ENCODE results near the gene CERK. TPM values are rescaled to one million over a fixed set of nuclear protein-coding genes. Genes with fewer than 3 reads are reported as not detected.

Gene CERK
- total and polyA plus RNA-seq, 2 of the 8 experiments (the other 6 are each of a cell fraction or from before 2014, with no cell fraction given), result 26.6 to 59.0 TPM

GRCh38 chr22:46712288-46712687 is 25.8 kb downstream of the CERK start:
- no peak overlapping the region for H2BK20ac ChIP-seq (ENCODE audit: low read length)
- ChIA-PET POLR2A (ENCODE audit: partially characterized antibody) (no interaction called here), CTCF (ENCODE audit: partially characterized antibody) (interaction anchor here (0.6 kb wide), 1 partner anchor 148 kb away, joined by 3 read pairs; no protein-coding TSS in a partner anchor)
- no peak overlapping the region for H3K23ac ChIP-seq (ENCODE audit: insufficient read length)
- 91% methylated on average over 8 of the region's 8 CpGs; no CpG with 5 or more reads in 1 of the 2 experiments for WGBS, 2 experiments (ENCODE audit: extremely low coverage in 1 of 2, insufficient coverage in 1 of 2, insufficient read length in 1 of 2, insufficient replicate concordance in 2 of 2, low coverage in 1 of 2, low lambda C conversion rate in 2 of 2, missing lambda C conversion rate in 1 of 2)
- FAIRE-seq (no peak), DNase-seq (ENCODE audit: low read depth in 1 of 2, low spot score in 2 of 2) (no peak)
- H3K4me3 ChIP-seq (ENCODE audit: extremely low read depth in 1 of 4, insufficient read depth in 2 of 4, low read depth in 3 of 4, low read length in 4 of 4), result no peak overlapping the region
- H3K4me2 ChIP-seq (ENCODE audit: insufficient read depth in 1 of 2, low read depth in 2 of 2, low read length in 2 of 2), result no peak overlapping the region
- no peak overlapping the region for H2BK15ac ChIP-seq (ENCODE audit: low read length)
- H3K4me1 ChIP-seq (replicated peaks in 1 of 4; ENCODE audit: control insufficient read depth in 3 of 4, insufficient read depth in 4 of 4, low read length in 3 of 4), result no peaks in the 10 kb centered on the region
- no peak overlapping the region for H4K5ac ChIP-seq (ENCODE audit: insufficient read length, low read depth, low read length)
- peaks cover 8 to 11% of the 10 kb centered on the region in 2 experiments for H4K20me1 ChIP-seq (replicated peaks in 1 of 2; ENCODE audit: control insufficient read depth in 1 of 2, insufficient read depth in 2 of 2, low read length in 2 of 2)
- no peak overlapping the region for H2BK12ac ChIP-seq (ENCODE audit: low read depth, low read length)
- no peak overlapping the region for H3K4ac ChIP-seq (replicated peaks; ENCODE audit: insufficient read length, low read depth, low read length)
- no peaks in the 10 kb centered on the region for H3K79me1 ChIP-seq (ENCODE audit: low read depth, low read length)
- H4K91ac ChIP-seq (replicated peaks; ENCODE audit: insufficient read length, low read length), result no peak overlapping the region
- H2AK5ac ChIP-seq (ENCODE audit: low read depth, low read length), result no peak overlapping the region
- H3K9ac ChIP-seq (replicated peaks in 1 of 4; ENCODE audit: extremely low read depth in 1 of 4, low read depth in 3 of 4, low read length in 3 of 4), result no peak overlapping the region
- no peaks in the 10 kb centered on the region for H3K27me3 ChIP-seq (replicated peaks in 1 of 4; ENCODE audit: control insufficient read depth in 3 of 4, extremely low read depth in 1 of 4, insufficient read depth in 3 of 4, low read length in 3 of 4)
- TF ChIP-seq TEAD4 (IDR thresholded peaks at IDR 0.05; ENCODE audit: low read depth, low read length) (no peak), CTBP2 (IDR thresholded peaks at IDR 0.05; ENCODE audit: borderline replicate concordance, insufficient read depth, insufficient read length, low read length) (no peak), CHD1 (IDR thresholded peaks at IDR 0.05; ENCODE audit: low read depth, low read length) (no peak), NANOG (IDR thresholded peaks at IDR 0.05; ENCODE audit: insufficient read depth, low read depth, low read length, poor library complexity, severe bottlenecking) (no peak), ATF3 (IDR thresholded peaks at IDR 0.05; ENCODE audit: insufficient read depth, low read depth, low read length) (no peak), POU5F1 (IDR thresholded peaks at IDR 0.05; ENCODE audit: low read depth, low read length) (no peak), MAX (IDR thresholded peaks at IDR 0.05) (no peak), CREB1 (IDR thresholded peaks at IDR 0.05) (no peak), NRF1 (IDR thresholded peaks at IDR 0.05; ENCODE audit: low read depth, low read length) (no peak), ASH2L (IDR thresholded peaks at IDR 0.05; ENCODE audit: low read length) (no peak), KDM5A (IDR thresholded peaks at IDR 0.05; ENCODE audit: low read length) (no peak), TCF12 (IDR thresholded peaks at IDR 0.05; ENCODE audit: low read depth, low read length) (no peak)
- H3K14ac ChIP-seq (ENCODE audit: insufficient read length), result no peak overlapping the region
- H3K23me2 ChIP-seq (ENCODE audit: low read depth, low read length), result no peaks in the 10 kb centered on the region
- no peaks in the 10 kb centered on the region for H3K9me3 ChIP-seq (ENCODE audit: insufficient read depth in 2 of 2, low read depth in 1 of 2, low read length in 1 of 2)
- H3K36me3 ChIP-seq (ENCODE audit: control insufficient read depth in 2 of 4, insufficient read depth in 4 of 4, low read length in 3 of 4), result peaks cover 0 to 38% (median 22%) of the 10 kb centered on the region in 4 experiments; a peak in 6 of 8 replicates
- H3K56ac ChIP-seq (replicated peaks; ENCODE audit: insufficient read length, low read depth, low read length), result no peak overlapping the region
- H2BK120ac ChIP-seq (replicated peaks; ENCODE audit: low read depth, low read length), result no peak overlapping the region
- no peak overlapping the region for H3K27ac ChIP-seq (ENCODE audit: low read depth, low read length)
- no peak overlapping the region for H2BK5ac ChIP-seq (ENCODE audit: low read depth, low read length)
- no peak overlapping the region for H3K18ac ChIP-seq (ENCODE audit: extremely low read depth, low read length)
- no peaks in the 10 kb centered on the region; a peak in 1 of 4 replicates for H3K79me2 ChIP-seq (ENCODE audit: control insufficient read depth in 1 of 2, insufficient read depth in 2 of 2, low read length in 2 of 2)
- H2AFZ ChIP-seq (ENCODE audit: low read length), result no peak overlapping the region
- H4K8ac ChIP-seq (ENCODE audit: extremely low read depth, insufficient read depth, low read length), result no peak overlapping the region

Measured in H1 (cell line).